Progenitor cell of endocrine pancreas (in vitro differentiated cells): Measurements from ENCODE around the gene GTSE1. TPM values are rescaled to one million over a fixed set of nuclear protein-coding genes. Genes with fewer than 3 reads are reported as not detected.

Experiments used
- DNase-seq: peaks from one replicate; pipeline ENCODE4 v3.0.0; 2021; ENCODE audit warnings: low spot score; ENCODE audit not compliant: unreplicated experiment
- H3K27ac Mint-ChIP-seq: 2 replicates; pipeline ENCODE4 v1.8.0; 2021; ENCODE audit warnings: mild to moderate bottlenecking, moderate library complexity, mixed read lengths
- H3K27me3 Mint-ChIP-seq: 2 replicates; pipeline ENCODE4 v1.8.0; 2021; ENCODE audit warnings: mixed read lengths
- H3K36me3 Mint-ChIP-seq: 2 replicates; pipeline ENCODE4 v1.8.0; 2022; ENCODE audit warnings: mixed read lengths; ENCODE audit not compliant: insufficient read depth
- H3K4me1 Mint-ChIP-seq: 2 replicates; pipeline ENCODE4 v1.8.0; 2021; ENCODE audit warnings: low read depth, mixed read lengths
- H3K4me3 Mint-ChIP-seq: 2 replicates; pipeline ENCODE4 v1.8.0; 2021; ENCODE audit warnings: low read depth, mild to moderate bottlenecking, moderate library complexity, mixed read lengths
- H3K9me3 Mint-ChIP-seq: 2 replicates; pipeline ENCODE4 v1.8.0; 2021; ENCODE audit warnings: low read depth, mixed read lengths
- CTCF ChIP-seq: fragments of 200-600 bp; sonication (generic); IDR thresholded peaks from one replicate; pipeline ENCODE4 v1.5.0; 2021; ENCODE audit warnings: antibody characterized with exemption, mild to moderate bottlenecking; ENCODE audit not compliant: unreplicated experiment
- total RNA-seq: library from RNA; stranded (reverse); gene quantifications from 2 replicates; pipeline ENCODE4 v1.2.1, GENCODE V29; 2021

GTSE1 gene
- total RNA-seq, 1 donor from 2014 or later, result 25.1 TPM

- DNase-seq, result no peak
- no peaks in the 10 kb centered on the region for H3K27me3 Mint-ChIP-seq
- H3K4me1 Mint-ChIP-seq, result peaks cover 12% of the 10 kb centered on the region
- H3K9me3 Mint-ChIP-seq, result no peaks in the 10 kb centered on the region
- H3K4me3 Mint-ChIP-seq, result no peak overlapping the region
- H3K27ac Mint-ChIP-seq, result no peak overlapping the region
- no peak for TF ChIP-seq CTCF
- peaks cover 16% of the 10 kb centered on the region for H3K36me3 Mint-ChIP-seq
These were observed 43.3 kb downstream of the GTSE1 start for GRCh38 chr22:46339956-46340355.

GRCh38 chr22:46340676-46341075 lies 44.0 kb downstream of the GTSE1 start:
- no peaks in the 10 kb centered on the region for H3K27me3 Mint-ChIP-seq
- no peaks in the 10 kb centered on the region for H3K9me3 Mint-ChIP-seq
- peaks cover 18% of the 10 kb centered on the region for H3K36me3 Mint-ChIP-seq
- H3K4me1 Mint-ChIP-seq, result peaks cover 9% of the 10 kb centered on the region
- H3K27ac Mint-ChIP-seq, result no peak overlapping the region
- no peak for DNase-seq
- no peak for TF ChIP-seq CTCF
- H3K4me3 Mint-ChIP-seq, result no peak overlapping the region

- Mint-ChIP-seq H3K4me3 (no peak overlapping the region), H3K9me3 (no peaks in the 10 kb centered on the region), H3K4me1 (no peaks in the 10 kb centered on the region), H3K27ac (no peak overlapping the region), H3K36me3 (peaks cover 14% of the 10 kb centered on the region), H3K27me3 (no peaks in the 10 kb centered on the region)
- DNase-seq, result no peak
- TF ChIP-seq CTCF, result no peak
These were observed 50.2 kb downstream of the GTSE1 start for GRCh38 chr22:46346680-46347405.

- no peak for DNase-seq
- Mint-ChIP-seq H3K9me3 (no peaks in the 10 kb centered on the region), H3K36me3 (peaks cover 14% of the 10 kb centered on the region), H3K27me3 (no peaks in the 10 kb centered on the region), H3K27ac (no peak overlapping the region), H3K4me1 (no peaks in the 10 kb centered on the region), H3K4me3 (no peak overlapping the region)
- TF ChIP-seq CTCF, result no peak
These were observed 51.0 kb downstream of the GTSE1 start for GRCh38 chr22:46347646-46348045.

GRCh38 chr22:46348099-46348695 lies 51.5 kb downstream of the GTSE1 start:
- Mint-ChIP-seq H3K9me3 (no peaks in the 10 kb centered on the region), H3K36me3 (peaks cover 16% of the 10 kb centered on the region)

More at GRCh38 chr22:46348099-46348695, 51.5 kb downstream of the GTSE1 start:
- H3K27me3 Mint-ChIP-seq, result no peaks in the 10 kb centered on the region
- H3K4me3 Mint-ChIP-seq, result no peak overlapping the region
- H3K4me1 Mint-ChIP-seq, result no peaks in the 10 kb centered on the region
- H3K27ac Mint-ChIP-seq, result no peak overlapping the region
- DNase-seq, result no peak
- no peak for TF ChIP-seq CTCF
